Ishikawa (cell line): ENCODE data around the gene BATF2.

ENCODE experiments used
- CEBPB ChIP-seq: IDR thresholded peaks from 2 replicates; pipeline ENCODE4 v1.6.1; 2012
- CREB1 ChIP-seq: IDR thresholded peaks from 2 replicates; pipeline ENCODE4 v1.6.1; 2012; ENCODE audit warnings: low read depth
- EP300 ChIP-seq: IDR thresholded peaks from 2 replicates; pipeline ENCODE4 v1.6.1; 2012; ENCODE audit warnings: borderline replicate concordance
- MAX ChIP-seq: IDR thresholded peaks from 2 replicates; pipeline ENCODE4 v1.6.1; 2012
- NFIC ChIP-seq: IDR thresholded peaks from 2 replicates; pipeline ENCODE4 v1.6.1; 2012
- RAD21 ChIP-seq: IDR thresholded peaks from 2 replicates; pipeline ENCODE4 v1.6.1; 2012; ENCODE audit warnings: low read depth
- REST ChIP-seq: IDR thresholded peaks from 2 replicates; pipeline ENCODE4 v1.6.1; 2012; ENCODE audit warnings: low read depth, mild to moderate bottlenecking
- TAF1 ChIP-seq: IDR thresholded peaks from 2 replicates; pipeline ENCODE4 v1.6.1; 2012; ENCODE audit warnings: low read depth, mild to moderate bottlenecking
- USF1 ChIP-seq: IDR thresholded peaks from 2 replicates; pipeline ENCODE4 v1.6.1; 2012
- YY1 ChIP-seq: IDR thresholded peaks from 2 replicates; pipeline ENCODE4 v1.6.1; 2012; ENCODE audit warnings: low read depth

GRCh38 chr11:64998141-64998540, 1.4 kb upstream of the BATF2 start:
- TF ChIP-seq CEBPB (no peak), EP300 (no peak), TAF1 (no peak), REST (no peak), MAX (no peak), YY1 (peak; percentile 47; the same call in 1 of the 2 replicates), RAD21 (no peak), CREB1 (no peak), USF1 (no peak), NFIC (no peak)
